Ascending aorta (tissue), 2 donors: ENCODE measurements around the gene CSTB. TPM values are rescaled to one million over a fixed set of nuclear protein-coding genes. Genes with fewer than 3 reads are reported as not detected.

ENCODE experiments used
- DNase-seq, 2 donors: peaks; one replicate each; pipeline ENCODE4 v3.0.0-alpha.2; 2019; ENCODE audit warnings: low spot score in 2 of 2
- H3K27ac ChIP-seq, 2 donors: fragments of 200-600 bp; sonication (generic); one replicate each; pipeline ENCODE4 v1.5.1; 2016 to 2017; ENCODE audit warnings: mild to moderate bottlenecking in 1 of 2
- H3K27me3 ChIP-seq: fragments of 200-600 bp; sonication (generic); one replicate; pipeline ENCODE4 v1.5.1; 2017
- H3K36me3 ChIP-seq, 2 donors: fragments of 200-600 bp; sonication (generic); one replicate each; pipeline ENCODE4 v1.5.1; 2016
- H3K4me1 ChIP-seq, 2 donors: fragments of 200-600 bp; sonication (generic); one replicate each; pipeline ENCODE4 v1.5.1; 2016 to 2017; ENCODE audit warnings: mild to moderate bottlenecking in 1 of 2
- H3K4me3 ChIP-seq, 2 donors: fragments of 200-600 bp; sonication (generic); one replicate each; pipeline ENCODE4 v1.5.1; 2016 to 2017; ENCODE audit warnings: mild to moderate bottlenecking in 1 of 2
- H3K9me3 ChIP-seq, 2 donors: fragments of 200-600 bp; sonication (generic); one replicate each; pipeline ENCODE4 v1.5.1; 2016
- intact Hi-C: fragments of 100-400 bp; cut with DNase I; formaldehyde crosslinking; loops from one replicate; pipeline ENCODE4 v1.15.1; 2023
- total RNA-seq: library from RNA; depleted of rRNA; stranded (reverse); fragments of >200 nt; gene quantifications from one replicate; pipeline ENCODE4 v1.1.0, GENCODE V29; 2016
- TF ChIP-seq, protein P1 (sequence below), 3 experiments: fragments of 200-600 bp in 2 of 3; fragments of 450-650 bp in 1 of 3; sonication (generic) in 2 of 3; IDR thresholded peaks; one replicate each; pipeline ENCODE4 v1.5.1; 2016 to 2019; ENCODE audit warnings: antibody characterized with exemption in 3 of 3, mild to moderate bottlenecking in 1 of 3, moderate library complexity in 1 of 3

The CSTB gene
- total RNA-seq, 1 donor from 2014 or later = 8.7 TPM

DNA sequence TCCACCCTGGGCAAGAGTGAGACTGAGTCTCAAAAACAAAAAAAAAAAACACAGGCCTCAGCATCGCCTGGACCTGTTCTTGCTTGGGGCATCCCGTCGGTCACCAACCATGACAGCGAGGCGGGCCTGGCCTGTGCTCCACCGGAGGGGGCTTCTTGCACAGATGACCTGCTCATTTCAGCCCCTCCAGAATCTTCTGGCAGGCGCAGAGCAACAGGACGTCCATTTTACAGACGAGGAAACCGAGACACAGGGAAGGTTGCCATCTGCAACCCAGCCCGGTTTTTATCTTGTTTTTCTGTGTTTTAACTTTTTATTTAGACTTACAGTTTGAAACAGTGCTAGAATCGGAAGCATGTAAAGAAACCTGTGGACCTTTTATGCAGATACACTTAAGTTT lies 918 bp downstream of the CSTB start:
- intact Hi-C loops = loop anchor here (1.0 to 5.0 kb wide), 2 partner anchors 17 to 48 kb away; no protein-coding TSS in a partner anchor
- peak overlapping the region in 1 of 2 donors; percentile 93 for H3K27ac ChIP-seq
- no peak for DNase-seq
- no peaks in the 10 kb centered on the region for H3K9me3 ChIP-seq
- peak overlapping the region; percentile 79 for H3K4me3 ChIP-seq
- TF ChIP-seq, protein P1, sequence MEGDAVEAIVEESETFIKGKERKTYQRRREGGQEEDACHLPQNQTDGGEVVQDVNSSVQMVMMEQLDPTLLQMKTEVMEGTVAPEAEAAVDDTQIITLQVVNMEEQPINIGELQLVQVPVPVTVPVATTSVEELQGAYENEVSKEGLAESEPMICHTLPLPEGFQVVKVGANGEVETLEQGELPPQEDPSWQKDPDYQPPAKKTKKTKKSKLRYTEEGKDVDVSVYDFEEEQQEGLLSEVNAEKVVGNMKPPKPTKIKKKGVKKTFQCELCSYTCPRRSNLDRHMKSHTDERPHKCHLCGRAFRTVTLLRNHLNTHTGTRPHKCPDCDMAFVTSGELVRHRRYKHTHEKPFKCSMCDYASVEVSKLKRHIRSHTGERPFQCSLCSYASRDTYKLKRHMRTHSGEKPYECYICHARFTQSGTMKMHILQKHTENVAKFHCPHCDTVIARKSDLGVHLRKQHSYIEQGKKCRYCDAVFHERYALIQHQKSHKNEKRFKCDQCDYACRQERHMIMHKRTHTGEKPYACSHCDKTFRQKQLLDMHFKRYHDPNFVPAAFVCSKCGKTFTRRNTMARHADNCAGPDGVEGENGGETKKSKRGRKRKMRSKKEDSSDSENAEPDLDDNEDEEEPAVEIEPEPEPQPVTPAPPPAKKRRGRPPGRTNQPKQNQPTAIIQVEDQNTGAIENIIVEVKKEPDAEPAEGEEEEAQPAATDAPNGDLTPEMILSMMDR (IDR thresholded peaks at IDR 0.05) = no peak
- H3K4me1 ChIP-seq = peaks cover 0 to 12% of the 10 kb centered on the region in 2 donors
- H3K36me3 ChIP-seq = peaks cover 17 to 24% of the 10 kb centered on the region in 2 donors
- H3K27me3 ChIP-seq = no peaks in the 10 kb centered on the region

DNA sequence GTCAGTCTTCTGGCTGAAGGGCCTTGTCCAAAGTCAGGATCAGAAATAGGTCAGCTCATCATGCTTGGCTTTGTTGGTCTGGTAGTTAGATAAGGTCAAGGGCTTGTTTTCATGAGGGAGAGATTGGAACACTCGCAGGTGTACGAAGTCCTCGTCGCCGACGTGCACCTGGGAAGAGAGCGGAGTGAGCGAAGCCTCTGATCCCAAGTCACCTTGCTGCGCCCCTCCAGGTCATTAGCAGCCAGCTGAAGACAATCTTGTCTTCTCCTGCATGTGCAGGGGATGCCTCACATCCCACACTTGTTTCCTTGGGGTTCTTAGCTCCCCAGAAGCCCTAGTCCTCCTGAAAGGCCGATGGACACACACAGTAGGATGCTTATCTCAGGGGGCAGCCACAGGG lies 1.9 kb downstream of the CSTB start:
- Histone ChIP-seq H3K9me3 (no peaks in the 10 kb centered on the region), H3K4me1 (peaks cover 0 to 12% of the 10 kb centered on the region in 2 donors), H3K4me3 (no peak overlapping the region), H3K27me3 (no peaks in the 10 kb centered on the region), H3K27ac (no peak overlapping the region), H3K36me3 (peaks cover 17 to 24% of the 10 kb centered on the region in 2 donors)
- TF ChIP-seq, protein P1 (IDR thresholded peaks at IDR 0.05) = no peak
- intact Hi-C loops = no loop called here
- no peak for DNase-seq

DNA sequence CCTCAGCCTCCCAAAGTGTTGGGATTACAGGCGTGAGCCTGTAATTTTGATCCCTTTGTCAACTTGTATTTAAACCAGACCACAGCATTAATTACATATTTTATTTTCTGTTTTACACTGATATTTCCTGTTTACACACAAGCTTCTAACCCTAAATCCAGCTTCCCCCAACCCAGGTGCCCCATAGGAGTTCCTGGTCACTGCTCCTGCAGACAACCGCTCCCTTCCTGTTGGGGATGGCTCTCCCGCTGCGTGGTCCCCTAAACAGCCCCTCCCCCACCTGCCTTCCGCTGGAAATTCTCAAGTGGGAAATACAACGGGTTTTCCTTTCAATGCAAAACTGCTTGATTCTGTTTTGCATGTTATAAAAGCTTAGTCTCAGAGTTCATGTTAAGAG lies 3.7 kb downstream of the CSTB start:
- TF ChIP-seq, protein P1 (IDR thresholded peaks at IDR 0.05) = no peak
- intact Hi-C loops = no loop called here
- no peaks in the 10 kb centered on the region for H3K27me3 ChIP-seq
- peaks cover 0 to 15% of the 10 kb centered on the region in 2 donors for H3K4me1 ChIP-seq
- H3K27ac ChIP-seq = no peak overlapping the region
- no peaks in the 10 kb centered on the region for H3K9me3 ChIP-seq
- H3K36me3 ChIP-seq = peaks cover 17 to 24% of the 10 kb centered on the region in 2 donors
- DNase-seq = no peak
- no peak overlapping the region for H3K4me3 ChIP-seq

DNA sequence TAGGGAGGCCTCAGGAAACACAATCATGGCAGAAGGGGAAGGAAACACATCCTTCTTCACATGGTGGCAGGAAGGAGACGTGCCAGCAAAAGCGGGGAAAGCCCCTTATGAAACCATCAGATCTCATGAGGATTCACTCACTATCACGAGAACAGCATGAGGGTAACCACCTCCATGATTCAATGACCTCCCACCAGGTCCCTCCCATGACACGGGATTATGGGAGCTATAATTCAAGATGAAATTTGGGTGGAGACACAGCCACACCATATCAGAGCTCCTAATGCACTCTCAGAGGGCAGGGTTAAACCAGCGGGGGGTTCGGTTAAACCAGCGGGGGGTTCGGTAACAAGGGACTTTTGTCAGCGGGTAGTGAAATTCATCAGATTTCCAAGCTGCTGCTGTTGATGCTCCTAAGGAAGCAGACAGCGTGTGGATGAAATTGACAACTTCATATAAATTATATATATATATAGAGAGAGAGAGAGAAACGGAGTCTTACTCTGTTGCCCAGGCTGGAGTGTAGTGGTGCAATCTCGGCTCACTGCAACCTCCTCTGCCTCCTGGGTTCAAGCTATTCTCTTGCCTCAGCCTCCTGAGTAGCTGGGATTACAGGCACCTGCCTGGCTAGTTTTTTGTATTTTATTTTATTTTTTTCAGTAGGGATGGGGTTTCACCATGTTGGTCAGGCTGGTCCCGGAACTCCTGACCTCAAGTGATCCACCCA lies 4.2 kb downstream of the CSTB start:
- Histone ChIP-seq H3K36me3 (peaks cover 17 to 24% of the 10 kb centered on the region in 2 donors), H3K27ac (no peak overlapping the region), H3K9me3 (no peaks in the 10 kb centered on the region), H3K4me3 (no peak overlapping the region), H3K27me3 (no peaks in the 10 kb centered on the region), H3K4me1 (peaks cover 0 to 15% of the 10 kb centered on the region in 2 donors)
- TF ChIP-seq, protein P1 (IDR thresholded peaks at IDR 0.05) = no peak
- intact Hi-C loops = no loop called here
- DNase-seq = no peak

DNA sequence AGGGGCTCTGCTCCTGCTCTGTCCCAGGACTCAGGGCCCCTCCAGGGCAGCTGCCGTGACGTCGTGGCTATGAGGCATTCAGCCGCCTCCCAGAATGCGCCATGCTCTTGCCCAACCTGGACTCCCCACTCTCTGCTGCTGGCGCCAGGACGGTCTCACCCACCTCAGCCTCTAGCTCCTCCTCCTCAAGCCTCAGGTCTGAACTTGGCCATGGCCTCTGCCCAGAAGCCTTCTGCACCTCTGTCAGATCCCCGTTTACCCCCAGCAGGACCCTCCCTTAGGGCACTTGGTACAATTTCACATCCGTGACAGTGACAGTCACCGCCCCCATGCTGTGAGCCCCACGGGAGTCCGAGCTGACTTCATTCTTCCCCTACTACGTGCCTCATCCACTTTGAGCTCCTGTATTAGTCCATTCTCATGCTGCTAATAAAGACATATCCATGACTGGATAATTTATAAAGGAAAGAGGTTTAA lies 4.9 kb downstream of the CSTB start:
- no peaks in the 10 kb centered on the region for H3K27me3 ChIP-seq
- no peak overlapping the region for H3K27ac ChIP-seq
- TF ChIP-seq, protein P1 (IDR thresholded peaks at IDR 0.05) = no peak
- no peak overlapping the region for H3K4me3 ChIP-seq
- peaks cover 17 to 24% of the 10 kb centered on the region in 2 donors for H3K36me3 ChIP-seq
- no peak for DNase-seq
- H3K4me1 ChIP-seq = peaks cover 0 to 12% of the 10 kb centered on the region in 2 donors
- no peaks in the 10 kb centered on the region for H3K9me3 ChIP-seq
- intact Hi-C loops = no loop called here
